WTC11 (cell line): ENCODE data around the gene KCNIP3.

Experiments
- TF ChIP-seq, protein P1 (sequence below): sonication (generic); formaldehyde crosslinking; IDR thresholded peaks from 2 replicates; pipeline ENCODE4 v1.8.1; 2023; ENCODE audit warnings: mild to moderate bottlenecking, missing genetic modification reagents, moderate library complexity
- TF ChIP-seq, protein P2 (sequence below): sonication (generic); formaldehyde crosslinking; IDR thresholded peaks from 2 replicates; pipeline ENCODE4 v1.8.0; 2023; ENCODE audit warnings: missing genetic modification reagents, mild to moderate bottlenecking, borderline replicate concordance
- TF ChIP-seq, protein P3 (sequence below): sonication (generic); formaldehyde crosslinking; IDR thresholded peaks from 2 replicates; pipeline ENCODE4 v1.8.0; 2022; ENCODE audit warnings: mild to moderate bottlenecking, missing genetic modification reagents

DNA sequence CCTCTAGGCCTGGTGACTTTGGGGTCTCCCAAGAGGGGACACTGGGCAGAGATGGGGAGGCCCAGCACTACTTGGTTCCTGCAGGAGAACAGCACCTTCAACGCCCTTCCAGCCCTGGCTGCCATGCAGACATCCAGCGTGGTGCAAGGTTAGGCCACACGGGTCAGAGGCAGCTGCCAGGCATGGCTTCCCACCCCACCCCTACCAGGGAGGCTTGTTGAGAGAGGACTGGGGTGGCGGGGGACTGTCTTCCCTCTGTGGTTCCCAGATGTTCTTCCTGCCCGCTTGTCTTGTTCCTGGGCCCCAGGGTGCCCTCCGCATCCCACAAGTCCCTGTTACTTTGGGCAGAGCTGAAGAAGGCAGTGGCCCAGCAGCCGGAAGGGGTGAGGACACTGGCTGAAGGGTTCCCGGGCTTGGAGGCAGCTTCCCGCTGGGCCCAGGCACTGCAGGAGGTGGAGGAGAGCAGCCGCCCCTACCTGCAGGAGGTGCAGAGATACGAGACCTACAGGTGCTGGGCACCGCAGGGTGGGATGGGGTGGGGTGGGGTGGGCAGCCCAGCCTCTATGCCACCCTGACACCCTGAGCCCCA, 18.4 kb upstream of the KCNIP3 start:
- TF ChIP-seq, protein P1, sequence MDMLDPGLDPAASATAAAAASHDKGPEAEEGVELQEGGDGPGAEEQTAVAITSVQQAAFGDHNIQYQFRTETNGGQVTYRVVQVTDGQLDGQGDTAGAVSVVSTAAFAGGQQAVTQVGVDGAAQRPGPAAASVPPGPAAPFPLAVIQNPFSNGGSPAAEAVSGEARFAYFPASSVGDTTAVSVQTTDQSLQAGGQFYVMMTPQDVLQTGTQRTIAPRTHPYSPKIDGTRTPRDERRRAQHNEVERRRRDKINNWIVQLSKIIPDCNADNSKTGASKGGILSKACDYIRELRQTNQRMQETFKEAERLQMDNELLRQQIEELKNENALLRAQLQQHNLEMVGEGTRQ (CRISPR knock-in tag) = no peak
- TF ChIP-seq, protein P2, sequence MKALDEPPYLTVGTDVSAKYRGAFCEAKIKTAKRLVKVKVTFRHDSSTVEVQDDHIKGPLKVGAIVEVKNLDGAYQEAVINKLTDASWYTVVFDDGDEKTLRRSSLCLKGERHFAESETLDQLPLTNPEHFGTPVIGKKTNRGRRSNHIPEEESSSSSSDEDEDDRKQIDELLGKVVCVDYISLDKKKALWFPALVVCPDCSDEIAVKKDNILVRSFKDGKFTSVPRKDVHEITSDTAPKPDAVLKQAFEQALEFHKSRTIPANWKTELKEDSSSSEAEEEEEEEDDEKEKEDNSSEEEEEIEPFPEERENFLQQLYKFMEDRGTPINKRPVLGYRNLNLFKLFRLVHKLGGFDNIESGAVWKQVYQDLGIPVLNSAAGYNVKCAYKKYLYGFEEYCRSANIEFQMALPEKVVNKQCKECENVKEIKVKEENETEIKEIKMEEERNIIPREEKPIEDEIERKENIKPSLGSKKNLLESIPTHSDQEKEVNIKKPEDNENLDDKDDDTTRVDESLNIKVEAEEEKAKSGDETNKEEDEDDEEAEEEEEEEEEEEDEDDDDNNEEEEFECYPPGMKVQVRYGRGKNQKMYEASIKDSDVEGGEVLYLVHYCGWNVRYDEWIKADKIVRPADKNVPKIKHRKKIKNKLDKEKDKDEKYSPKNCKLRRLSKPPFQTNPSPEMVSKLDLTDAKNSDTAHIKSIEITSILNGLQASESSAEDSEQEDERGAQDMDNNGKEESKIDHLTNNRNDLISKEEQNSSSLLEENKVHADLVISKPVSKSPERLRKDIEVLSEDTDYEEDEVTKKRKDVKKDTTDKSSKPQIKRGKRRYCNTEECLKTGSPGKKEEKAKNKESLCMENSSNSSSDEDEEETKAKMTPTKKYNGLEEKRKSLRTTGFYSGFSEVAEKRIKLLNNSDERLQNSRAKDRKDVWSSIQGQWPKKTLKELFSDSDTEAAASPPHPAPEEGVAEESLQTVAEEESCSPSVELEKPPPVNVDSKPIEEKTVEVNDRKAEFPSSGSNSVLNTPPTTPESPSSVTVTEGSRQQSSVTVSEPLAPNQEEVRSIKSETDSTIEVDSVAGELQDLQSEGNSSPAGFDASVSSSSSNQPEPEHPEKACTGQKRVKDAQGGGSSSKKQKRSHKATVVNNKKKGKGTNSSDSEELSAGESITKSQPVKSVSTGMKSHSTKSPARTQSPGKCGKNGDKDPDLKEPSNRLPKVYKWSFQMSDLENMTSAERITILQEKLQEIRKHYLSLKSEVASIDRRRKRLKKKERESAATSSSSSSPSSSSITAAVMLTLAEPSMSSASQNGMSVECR (CRISPR knock-in tag) = no peak
- TF ChIP-seq, protein P3, sequence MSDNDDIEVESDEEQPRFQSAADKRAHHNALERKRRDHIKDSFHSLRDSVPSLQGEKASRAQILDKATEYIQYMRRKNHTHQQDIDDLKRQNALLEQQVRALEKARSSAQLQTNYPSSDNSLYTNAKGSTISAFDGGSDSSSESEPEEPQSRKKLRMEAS (CRISPR knock-in tag) = no peak
